H1 (cell line): ENCODE results near the gene SMYD3. TPM values are rescaled to one million over a fixed set of nuclear protein-coding genes. Genes with fewer than 3 reads are reported as not detected.

Source experiments
- CBX5 ChIP-seq: fragments of 300-800, 300-1000 bp; sonication (generic); IDR thresholded peaks from 2 replicates; pipeline ENCODE4 v1.7.1; 2016; ENCODE audit warnings: antibody characterized with exemption, low read length, low read depth
- EZH2 ChIP-seq: fragments of 200-600 bp; sonication (generic); IDR thresholded peaks from 2 replicates; pipeline ENCODE4 v1.7.1; 2012; ENCODE audit warnings: low read depth, mild to moderate bottlenecking, moderate library complexity, low read length, inconsistent platforms; ENCODE audit not compliant: severe bottlenecking
- JUN ChIP-seq: IDR thresholded peaks from 2 replicates; pipeline ENCODE4 v1.6.1; 2011; ENCODE audit warnings: low read depth, mild to moderate bottlenecking, improper control_type of control experiment, low read length
- SAP30 ChIP-seq: fragments of 300-600 bp; sonication (generic); IDR thresholded peaks from 2 replicates; pipeline ENCODE4 v1.7.1; 2012; ENCODE audit warnings: low read length, moderate library complexity, mild to moderate bottlenecking, inconsistent platforms; ENCODE audit not compliant: insufficient read depth, insufficient replicate concordance
- polyA plus RNA-seq, 7 experiments: library from polyadenylated mRNA; depleted of rRNA in 3 of 7; stranded (reverse) in 5 of 7; unstranded in 2 of 7; fragments of >200 nt in 5 of 7; fragments of 200-250 nt in 2 of 7; gene quantifications; 1 replicate in 5 of 7; 2 replicates in 1 of 7; 4 replicates in 1 of 7; pipeline versions ENCODE4 v1.2.1 to v1.2.3, GENCODE V29; 2011 to 2013; ENCODE audit warnings: missing spikeins in 2 of 7, mixed read lengths in 2 of 7
- total RNA-seq: library from RNA; stranded (reverse); fragmentation: NEBNext Ultra II Directional; extraction: Animal tissue kit (Norgen Biotek cat#: 25700); gene quantifications from 2 replicates; pipeline ENCODE4 v1.2.1, GENCODE V29; 2021
- TF ChIP-seq, protein P1 (sequence below): IDR thresholded peaks from 2 replicates; pipeline ENCODE4 v1.6.1; 2011; ENCODE audit warnings: low read depth, mild to moderate bottlenecking, low read length; ENCODE audit not compliant: insufficient read depth
- TF ChIP-seq, protein P2 (sequence below): IDR thresholded peaks from 2 replicates; pipeline ENCODE4 v1.6.1; 2011; ENCODE audit warnings: low read length, improper control_type of control experiment

Gene SMYD3
- total and polyA plus RNA-seq, 2 of the 8 experiments (the other 6 are each of a cell fraction or from before 2014, with no cell fraction given): 17.3 to 25.4 TPM

DNA sequence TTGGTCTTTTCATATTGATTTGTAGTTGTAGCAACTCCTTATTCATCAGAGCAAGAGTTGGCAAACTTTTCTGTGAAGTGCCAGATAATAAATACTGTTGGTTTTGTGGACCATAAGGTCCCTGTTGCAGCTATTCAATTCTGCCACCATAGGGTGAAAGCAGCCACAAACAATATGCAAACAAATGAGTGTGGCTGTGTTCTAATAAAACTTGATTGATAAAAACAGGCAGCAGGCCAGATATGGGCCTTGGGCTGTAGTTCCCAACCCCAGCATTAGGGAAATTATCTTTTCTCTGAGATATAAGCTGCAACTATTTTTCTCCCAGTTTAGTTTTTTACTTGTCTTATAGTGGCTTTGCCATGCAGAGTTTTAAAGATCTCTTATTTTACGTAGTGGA, 469.2 kb downstream of the SMYD3 start (continued):
- no peak for TF ChIP-seq SAP30
- TF ChIP-seq JUN: no peak
- TF ChIP-seq, protein P1, sequence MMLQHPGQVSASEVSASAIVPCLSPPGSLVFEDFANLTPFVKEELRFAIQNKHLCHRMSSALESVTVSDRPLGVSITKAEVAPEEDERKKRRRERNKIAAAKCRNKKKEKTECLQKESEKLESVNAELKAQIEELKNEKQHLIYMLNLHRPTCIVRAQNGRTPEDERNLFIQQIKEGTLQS: no peak
- TF ChIP-seq, protein P2, sequence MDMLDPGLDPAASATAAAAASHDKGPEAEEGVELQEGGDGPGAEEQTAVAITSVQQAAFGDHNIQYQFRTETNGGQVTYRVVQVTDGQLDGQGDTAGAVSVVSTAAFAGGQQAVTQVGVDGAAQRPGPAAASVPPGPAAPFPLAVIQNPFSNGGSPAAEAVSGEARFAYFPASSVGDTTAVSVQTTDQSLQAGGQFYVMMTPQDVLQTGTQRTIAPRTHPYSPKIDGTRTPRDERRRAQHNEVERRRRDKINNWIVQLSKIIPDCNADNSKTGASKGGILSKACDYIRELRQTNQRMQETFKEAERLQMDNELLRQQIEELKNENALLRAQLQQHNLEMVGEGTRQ: no peak
- no peak for TF ChIP-seq CBX5
- no peak for TF ChIP-seq EZH2
